C1 segment of cervical spinal cord (tissue), 14 donors: Measurements from ENCODE around the gene DTNB.

Source experiments
- DNase-seq, 14 donors: peaks; one replicate each; lab custom pipeline; 2025; lab: John Stamatoyannopoulos, UW

The DTNB gene

GRCh38 chr2:25505182-25505581 lies 168.2 kb downstream of the DTNB start:
- no peak for DNase-seq

DNA sequence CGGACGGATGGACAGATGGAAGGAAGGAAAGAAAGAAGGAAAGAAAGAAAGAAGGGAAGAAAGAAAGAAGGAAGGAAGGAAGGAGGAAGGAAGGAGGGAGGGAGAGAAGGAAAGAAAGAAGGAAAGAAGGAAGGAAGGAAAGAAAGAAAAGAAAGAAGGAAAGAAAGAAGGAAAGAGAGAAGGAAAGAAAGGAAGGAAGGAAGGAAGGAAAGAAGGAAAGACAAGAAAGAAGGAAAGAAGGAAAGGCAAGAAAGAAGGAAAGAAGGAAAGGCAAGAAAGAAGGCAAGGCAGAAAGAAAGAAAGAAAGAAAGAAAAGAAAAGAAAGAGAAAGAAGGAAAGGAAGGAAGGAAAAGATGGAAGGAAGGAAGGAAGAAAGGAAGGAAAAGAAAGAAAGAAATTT lies 169.1 kb downstream of the DTNB start:
- no peak for DNase-seq

DNA sequence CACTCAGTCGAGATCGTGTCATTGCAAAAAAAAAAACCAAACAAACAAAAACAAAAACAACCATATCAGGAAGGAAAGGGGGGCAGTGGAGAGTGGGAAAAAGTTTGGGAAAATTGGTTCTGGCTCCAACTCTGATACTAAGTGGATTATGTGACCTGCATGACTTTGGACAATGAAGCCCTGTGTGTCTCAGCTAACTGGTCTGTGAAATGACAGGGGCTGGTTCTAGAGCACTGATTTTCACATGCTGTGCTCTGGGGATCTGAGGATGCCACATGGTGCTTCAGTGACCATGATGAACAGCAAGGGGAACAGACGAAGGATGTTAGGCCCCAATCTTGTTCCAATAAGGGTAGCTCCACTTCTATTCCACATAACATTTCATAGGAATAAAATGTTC lies 174.2 kb downstream of the DTNB start:
- no peak for DNase-seq

- peak in 1 of 14 donors; percentile 29 for DNase-seq
Observed at GRCh38 chr2:25497918-25498407, 175.4 kb downstream of the DTNB start.

- DNase-seq, result peak in 8 of 14 donors; percentile 22 to 65 (median 36)
Observed at GRCh38 chr2:25497229-25497917, 176.0 kb downstream of the DTNB start.

GRCh38 chr2:25494616-25495015 lies 178.8 kb downstream of the DTNB start:
- DNase-seq, result no peak

- no peak for DNase-seq
Observed at GRCh38 chr2:25493207-25493606, 180.2 kb downstream of the DTNB start.

DNA sequence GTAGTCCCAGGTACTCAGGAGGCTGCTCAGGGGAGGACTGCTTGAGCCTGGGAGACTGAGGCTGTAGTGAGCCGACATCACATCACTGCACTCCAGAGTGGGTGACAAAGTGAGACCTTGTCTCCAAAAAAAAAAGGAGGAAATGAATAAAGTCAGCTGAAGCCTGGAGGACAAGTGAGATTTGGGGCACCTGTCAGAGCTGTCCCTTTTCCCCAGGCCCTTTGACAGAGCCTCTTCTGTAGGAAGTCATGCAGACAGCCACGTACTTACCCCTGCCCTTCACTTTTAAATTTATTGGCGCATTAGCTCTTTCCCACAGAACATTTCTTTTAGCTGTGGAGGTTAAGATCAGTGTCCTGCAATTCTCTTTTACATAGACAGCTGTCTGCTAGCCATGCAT lies 180.7 kb downstream of the DTNB start:
- DNase-seq, result no peak

DNA sequence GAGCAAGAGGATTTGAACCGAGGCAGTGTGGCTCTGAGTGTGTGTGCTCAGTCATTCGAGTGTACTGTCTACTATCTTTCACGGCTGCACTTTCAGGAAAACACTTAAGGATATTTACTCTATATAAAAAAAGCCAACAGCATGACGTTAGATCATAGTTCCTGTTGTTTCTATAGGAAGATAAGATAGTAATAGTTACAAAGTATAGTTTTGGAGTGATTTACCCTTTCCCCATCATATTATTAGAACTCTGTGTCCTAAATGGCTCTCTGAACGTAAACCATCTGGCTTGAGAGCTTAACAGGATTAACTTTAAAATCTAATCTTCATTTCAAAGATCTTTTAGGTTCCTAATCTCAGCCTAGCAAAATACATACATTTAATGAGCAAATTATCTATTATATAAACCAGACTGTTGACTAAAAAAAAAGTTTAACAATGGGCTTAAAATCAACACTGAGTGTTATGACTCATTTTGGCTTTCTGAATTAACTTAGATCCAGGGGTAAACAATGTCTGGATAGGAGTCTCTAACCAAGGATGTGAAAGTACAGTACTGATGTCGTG lies 181.3 kb downstream of the DTNB start:
- no peak for DNase-seq

DNA sequence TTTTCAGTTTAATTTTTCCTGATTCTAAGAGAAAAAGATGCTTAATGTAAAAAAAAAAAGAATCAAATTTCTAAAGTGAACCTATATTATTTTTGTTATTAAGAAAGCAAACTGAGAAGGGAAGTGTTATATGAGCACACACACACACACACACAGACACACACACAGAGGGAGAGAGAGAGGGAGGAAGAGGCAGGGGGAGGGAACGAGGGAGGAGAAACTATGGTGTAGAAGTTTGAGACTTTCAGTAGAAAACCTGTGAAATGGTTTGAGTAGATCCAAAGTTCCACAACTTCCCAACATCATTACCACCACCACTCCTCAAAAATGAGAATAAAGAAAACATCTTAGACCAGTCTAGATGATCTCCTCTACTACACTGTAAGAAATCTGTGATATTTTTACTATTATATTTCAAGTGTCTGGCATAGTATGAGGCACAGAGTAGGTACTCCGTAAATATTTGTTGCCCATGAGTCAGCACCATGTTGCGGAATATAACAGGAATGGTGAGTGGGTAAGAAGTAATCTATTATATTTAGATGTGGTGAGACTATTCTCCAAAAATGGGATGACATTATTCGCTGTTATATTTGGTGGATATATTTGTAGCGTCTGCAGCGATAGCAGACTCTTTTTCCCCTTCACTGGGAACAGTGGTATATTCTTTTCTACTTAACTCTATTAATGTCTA lies 182.2 kb downstream of the DTNB start:
- DNase-seq, result no peak

- DNase-seq, result no peak
Observed at GRCh38 chr2:25490217-25490616, 183.2 kb downstream of the DTNB start.

- no peak for DNase-seq
Observed at GRCh38 chr2:25489631-25490030, 183.7 kb downstream of the DTNB start.

DNA sequence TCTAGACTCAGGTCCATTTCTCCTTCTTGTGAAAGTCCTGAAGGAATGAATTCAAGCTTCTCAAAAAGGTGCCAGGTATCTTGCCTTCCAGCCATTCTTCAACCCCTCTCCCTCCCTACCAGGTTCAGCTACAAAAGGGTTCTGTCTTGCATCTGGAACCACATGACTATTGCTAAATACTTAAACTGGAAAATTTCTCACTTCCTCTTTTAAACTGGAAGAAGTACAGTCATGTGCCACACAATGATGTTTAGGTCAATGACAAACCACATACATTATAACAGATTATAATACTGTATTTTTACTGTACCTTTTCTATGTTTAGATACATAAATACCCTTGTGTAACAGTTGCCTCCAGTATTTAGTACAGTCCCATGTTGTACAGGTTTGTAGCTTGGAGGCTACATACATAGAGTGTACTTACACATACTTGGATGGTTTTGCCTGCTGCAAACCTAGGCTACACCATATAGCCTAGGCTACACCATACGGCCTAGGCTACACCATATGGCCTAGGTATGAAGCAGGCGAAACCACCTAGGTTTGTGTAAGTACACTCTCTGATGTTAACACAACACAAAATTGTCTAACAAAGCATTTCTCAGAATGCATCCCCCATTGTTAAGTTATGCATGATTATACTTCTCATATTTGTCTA lies 189.6 kb downstream of the DTNB start:
- DNase-seq, result no peak

DNA sequence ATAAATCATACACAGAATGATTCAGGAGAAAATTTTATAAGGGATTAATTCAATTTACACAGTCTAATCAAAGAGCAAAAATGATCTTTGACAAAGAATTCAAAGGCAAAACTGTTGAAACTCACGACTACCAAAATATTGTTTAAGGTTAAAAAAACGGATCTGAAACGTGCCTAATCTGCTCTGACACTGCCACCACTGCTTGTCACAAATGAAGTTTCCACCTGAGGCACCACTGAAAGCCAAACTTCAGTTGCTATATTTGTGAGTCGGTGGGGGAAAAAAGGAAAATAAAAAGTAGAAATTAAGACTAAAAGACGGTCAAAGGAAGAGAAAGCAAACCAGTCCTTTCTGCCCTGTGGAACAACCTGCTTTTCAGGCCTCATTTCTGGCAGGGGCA lies 191.0 kb downstream of the DTNB start:
- DNase-seq, result no peak

DNA sequence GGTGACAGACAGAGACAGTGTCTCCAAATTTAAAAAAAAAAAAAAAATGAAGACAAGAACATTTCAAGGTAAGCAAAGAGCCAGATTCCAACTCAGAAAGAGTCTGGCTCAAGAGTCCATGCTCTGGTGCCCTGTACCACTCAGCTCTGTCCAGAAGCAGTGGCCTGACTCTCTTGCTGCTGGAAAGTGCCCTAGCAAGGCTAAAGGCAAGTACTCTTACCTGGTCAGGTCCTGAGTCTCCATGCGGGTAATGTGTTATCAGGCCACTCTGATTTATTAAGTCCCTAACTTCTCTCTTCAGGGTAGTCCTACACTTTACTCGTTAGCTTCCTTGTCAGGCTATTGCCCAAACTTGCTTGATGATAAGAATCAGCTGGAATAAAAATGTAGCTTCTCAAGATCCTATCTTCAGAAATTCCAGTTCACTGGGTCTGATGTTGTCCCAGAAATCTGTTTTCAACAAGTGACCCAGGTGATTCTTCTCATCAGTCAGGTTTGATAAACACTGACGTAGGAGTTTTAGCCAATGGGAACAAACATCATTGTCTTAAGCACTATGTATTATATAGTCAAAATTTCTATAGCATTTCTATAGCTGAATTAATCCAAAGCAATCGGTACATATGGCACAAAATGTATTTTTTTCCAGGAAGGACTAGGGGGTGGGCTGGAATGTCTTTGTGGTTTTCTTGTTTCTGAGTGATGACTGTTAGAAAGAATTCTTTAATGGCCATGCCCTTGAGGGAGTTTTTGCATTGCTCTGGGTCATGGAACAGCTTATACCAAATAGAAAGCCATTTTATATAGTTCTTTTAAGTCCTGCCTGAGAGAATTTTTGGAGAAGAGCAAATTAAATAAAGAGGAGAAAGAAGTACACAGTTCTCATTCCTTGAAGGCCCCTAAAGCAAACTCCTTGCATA lies 191.7 kb downstream of the DTNB start:
- DNase-seq, result no peak

- no peak for DNase-seq
Observed at GRCh38 chr2:25480561-25480960, 192.8 kb downstream of the DTNB start.

- DNase-seq, result no peak
Observed at GRCh38 chr2:25479761-25480160, 193.6 kb downstream of the DTNB start.

DNA sequence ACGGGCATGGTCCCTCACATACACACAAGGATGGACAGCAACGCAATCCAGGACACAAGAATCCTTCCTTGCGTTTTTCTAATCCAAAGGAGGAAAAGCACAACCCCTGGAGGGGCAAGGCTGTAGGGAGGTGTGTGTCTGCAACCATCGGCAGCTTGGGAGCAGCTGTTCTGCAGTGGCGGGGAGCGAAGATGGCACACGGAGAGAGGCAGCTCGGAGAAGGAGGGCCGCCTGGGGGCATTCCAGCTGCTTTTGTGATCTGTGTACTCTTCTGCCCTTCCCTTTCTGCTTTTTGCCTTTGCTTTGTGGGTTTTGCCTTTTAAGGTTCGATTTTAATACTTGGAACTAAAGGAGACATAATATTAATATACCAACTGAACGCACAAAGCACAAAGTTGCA lies 194.6 kb downstream of the DTNB start:
- DNase-seq, result no peak

- DNase-seq, result peak in 1 of 14 donors; percentile 2
Observed at GRCh38 chr2:25473758-25474340, 199.5 kb downstream of the DTNB start.

DNA sequence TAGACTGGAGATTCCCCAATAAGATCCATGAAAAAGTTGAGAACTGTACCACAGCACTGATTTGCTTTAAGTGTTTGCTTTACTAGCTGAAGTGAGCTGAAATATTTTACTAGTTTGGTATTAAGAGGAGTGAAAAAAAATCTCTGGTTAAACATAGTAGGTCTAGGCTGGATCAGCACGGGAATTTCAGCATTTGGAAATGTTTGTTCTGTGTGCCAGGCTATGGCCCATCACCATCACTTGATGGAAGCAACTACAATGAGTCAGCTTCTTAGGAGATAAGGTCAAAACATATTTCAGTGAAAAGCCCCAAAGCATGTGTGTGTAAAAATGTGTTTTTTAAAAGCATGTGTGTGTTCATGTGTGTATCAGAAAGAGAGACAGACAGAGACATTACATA lies 200.2 kb downstream of the DTNB start:
- no peak for DNase-seq

GRCh38 chr2:25470806-25471205 lies 202.6 kb downstream of the DTNB start:
- no peak for DNase-seq
